GM12892 (cell line): ENCODE data around the gene MAD2L2.

ENCODE experiments used
- POLR2A ChIP-seq: IDR thresholded peaks from 2 replicates; pipeline ENCODE4 v1.6.1; 2011; ENCODE audit warnings: low read depth, low read length, control low read depth
- POLR2AphosphoS5 ChIP-seq: IDR thresholded peaks from 2 replicates; pipeline ENCODE4 v1.6.1; 2011; ENCODE audit warnings: low read depth, low read length, control low read depth

DNA sequence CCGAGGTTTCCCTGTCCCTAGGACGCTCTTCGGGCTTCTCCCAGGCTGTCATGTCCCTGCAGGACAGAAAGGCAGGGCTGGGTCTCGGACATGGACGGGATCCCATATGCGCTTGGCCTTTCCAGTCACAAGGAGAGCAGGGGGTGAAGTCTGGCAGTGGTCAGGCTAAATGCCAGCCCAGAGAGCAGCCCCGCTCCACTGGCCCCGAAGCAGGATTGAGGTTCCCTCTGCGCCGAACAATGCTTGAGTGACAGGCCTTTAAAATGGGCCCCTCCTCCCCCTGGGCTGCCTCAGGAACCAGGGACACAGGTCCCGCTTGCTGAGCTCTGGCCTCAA is 23.2 kb upstream of the MAD2L2 start:
- no peak for TF ChIP-seq POLR2AphosphoS5
- TF ChIP-seq POLR2A = no peak
